ENCODE measurements around the gene ATP8B4. TPM values are rescaled to one million over a fixed set of nuclear protein-coding genes. Genes with fewer than 3 reads are reported as not detected.

ATP8B4 gene
- total RNA-seq, 1 donor from 2014 or later = not detected

- H3K36me3 Mint-ChIP-seq (ENCODE audit: low read depth) = peaks cover 4% of the 10 kb centered on the region
These were observed 72.9 kb downstream of the ATP8B4 start for GRCh38 chr15:50046159-50046558.

GRCh38 chr15:50044904-50045303 is 74.1 kb downstream of the ATP8B4 start:
- no peak for DNase-seq (ENCODE audit: low read depth, low spot score)
- Mint-ChIP-seq H3K9me3 (peaks cover 13% of the 10 kb centered on the region), H3K27ac (ENCODE audit: unreplicated experiment) (no peak overlapping the region), H3K27me3 (ENCODE audit: low read depth) (no peaks in the 10 kb centered on the region), H3K4me1 (no peaks in the 10 kb centered on the region), H3K36me3 (ENCODE audit: low read depth) (peaks cover 4% of the 10 kb centered on the region), H3K4me3 (no peak overlapping the region)
- TF ChIP-seq CTCF (conservative IDR thresholded peaks at IDR 0.05) = no peak

More at GRCh38 chr15:50046159-50046558, 72.9 kb downstream of the ATP8B4 start:
- TF ChIP-seq CTCF (conservative IDR thresholded peaks at IDR 0.05) = no peak
- H3K27me3 Mint-ChIP-seq (ENCODE audit: low read depth) = no peaks in the 10 kb centered on the region
- no peak overlapping the region for H3K4me3 Mint-ChIP-seq
- H3K4me1 Mint-ChIP-seq = no peaks in the 10 kb centered on the region
- no peak for DNase-seq (ENCODE audit: low read depth, low spot score)
- peaks cover 13% of the 10 kb centered on the region for H3K9me3 Mint-ChIP-seq
- H3K27ac Mint-ChIP-seq (ENCODE audit: unreplicated experiment) = no peak overlapping the region

- peaks cover 4% of the 10 kb centered on the region for H3K36me3 Mint-ChIP-seq (ENCODE audit: low read depth)
- H3K27ac Mint-ChIP-seq (ENCODE audit: unreplicated experiment) = no peak overlapping the region
- TF ChIP-seq CTCF (conservative IDR thresholded peaks at IDR 0.05) = no peak
- no peak overlapping the region for H3K4me3 Mint-ChIP-seq
- peaks cover 13% of the 10 kb centered on the region for H3K9me3 Mint-ChIP-seq
- DNase-seq (ENCODE audit: low read depth, low spot score) = no peak
- H3K27me3 Mint-ChIP-seq (ENCODE audit: low read depth) = no peaks in the 10 kb centered on the region
- H3K4me1 Mint-ChIP-seq = no peaks in the 10 kb centered on the region
These were observed 74.6 kb downstream of the ATP8B4 start for GRCh38 chr15:50044406-50044805.

GRCh38 chr15:50042775-50043174 is 76.3 kb downstream of the ATP8B4 start:
- no peak for DNase-seq (ENCODE audit: low read depth, low spot score)
- H3K27ac Mint-ChIP-seq (ENCODE audit: unreplicated experiment) = no peak overlapping the region
- H3K27me3 Mint-ChIP-seq (ENCODE audit: low read depth) = no peaks in the 10 kb centered on the region
- peaks cover 13% of the 10 kb centered on the region for H3K9me3 Mint-ChIP-seq
- H3K4me1 Mint-ChIP-seq = no peaks in the 10 kb centered on the region
- no peak overlapping the region for H3K4me3 Mint-ChIP-seq
- no peak for TF ChIP-seq CTCF (conservative IDR thresholded peaks at IDR 0.05)
- H3K36me3 Mint-ChIP-seq (ENCODE audit: low read depth) = peaks cover 4% of the 10 kb centered on the region

GRCh38 chr15:50030456-50030855 is 88.6 kb downstream of the ATP8B4 start:
- no peak for DNase-seq (ENCODE audit: low read depth, low spot score)
- Mint-ChIP-seq H3K36me3 (ENCODE audit: low read depth) (no peaks in the 10 kb centered on the region), H3K9me3 (no peaks in the 10 kb centered on the region), H3K4me1 (no peaks in the 10 kb centered on the region), H3K4me3 (no peak overlapping the region), H3K27me3 (ENCODE audit: low read depth) (peaks cover 8% of the 10 kb centered on the region), H3K27ac (ENCODE audit: unreplicated experiment) (no peak overlapping the region)
- no peak for TF ChIP-seq CTCF (conservative IDR thresholded peaks at IDR 0.05)

- no peak for TF ChIP-seq CTCF (conservative IDR thresholded peaks at IDR 0.05)
- H3K27ac Mint-ChIP-seq (ENCODE audit: unreplicated experiment) = no peak overlapping the region
- H3K27me3 Mint-ChIP-seq (ENCODE audit: low read depth) = peaks cover 8% of the 10 kb centered on the region
- H3K4me1 Mint-ChIP-seq = no peaks in the 10 kb centered on the region
- no peaks in the 10 kb centered on the region for H3K9me3 Mint-ChIP-seq
- H3K4me3 Mint-ChIP-seq = no peak overlapping the region
- H3K36me3 Mint-ChIP-seq (ENCODE audit: low read depth) = no peaks in the 10 kb centered on the region
- no peak for DNase-seq (ENCODE audit: low read depth, low spot score)
These were observed 90.7 kb downstream of the ATP8B4 start for GRCh38 chr15:50028326-50028725.

All from neural crest cell (in vitro differentiated cells).